NCI-H226 (cell line): ENCODE data around the gene ARMH2.
A peak's percentile ranks its signal among the peaks of the same experiment; 100 is the strongest.
"Not testable (repeated sequence)": the region's sequence is repeated elsewhere in the genome, so short reads cannot be mapped to it uniquely, and the experiment has no call there.

Experiments used
- DNase-seq: peaks from one replicate; pipeline ENCODE4 v3.0.0-alpha.2; 2015

ARMH2 gene

GRCh38 chr6:24809728-24810127 lies 11.0 kb upstream of the ARMH2 start:
- DNase-seq = no peak

GRCh38 chr6:24807584-24807983 lies 8.9 kb upstream of the ARMH2 start:
- DNase-seq = no peak

- peak; percentile 40 for DNase-seq
Measured at GRCh38 chr6:24802271-24803059, 3.7 kb upstream of the ARMH2 start.

GRCh38 chr6:24799541-24799915 lies 811 bp upstream of the ARMH2 start:
- no peak for DNase-seq

- peak; percentile 27 for DNase-seq
Measured at GRCh38 chr6:24797596-24798216, 1.0 kb downstream of the ARMH2 start.

- no peak for DNase-seq
Measured at GRCh38 chr6:24796616-24797290, 2.0 kb downstream of the ARMH2 start.

GRCh38 chr6:24795106-24795505 lies 3.6 kb downstream of the ARMH2 start:
- peak; percentile 45 for DNase-seq

GRCh38 chr6:24788031-24788665 lies 10.6 kb downstream of the ARMH2 start:
- DNase-seq = no peak

- no peak for DNase-seq
Measured at GRCh38 chr6:24780206-24780605, 18.5 kb downstream of the ARMH2 start.

GRCh38 chr6:24779416-24780016 lies 19.2 kb downstream of the ARMH2 start:
- DNase-seq = no peak

- DNase-seq = no peak
Measured at GRCh38 chr6:24778878-24779277, 19.8 kb downstream of the ARMH2 start.

GRCh38 chr6:24778121-24778520 lies 20.6 kb downstream of the ARMH2 start:
- no peak for DNase-seq

GRCh38 chr6:24777227-24777626 lies 21.5 kb downstream of the ARMH2 start:
- DNase-seq = no peak

GRCh38 chr6:24775520-24776058 lies 23.1 kb downstream of the ARMH2 start:
- DNase-seq = no peak

GRCh38 chr6:24774696-24775519 lies 23.8 kb downstream of the ARMH2 start, which contains the start of gene GMNN:
Gene GMNN (plus strand): TSS chr6:24774937. CDS start chr6:24777247, 2,310 bp downstream.
- DNase-seq = peak; percentile 91

GRCh38 chr6:24768361-24768760 lies 30.4 kb downstream of the ARMH2 start:
- no peak for DNase-seq

- no peak for DNase-seq
Measured at GRCh38 chr6:24766680-24767462, 31.8 kb downstream of the ARMH2 start.

- not testable (repeated sequence) for DNase-seq
Measured at GRCh38 chr6:24765968-24766367, 32.7 kb downstream of the ARMH2 start.

- not testable (repeated sequence) for DNase-seq
Measured at GRCh38 chr6:24764833-24765828, 33.6 kb downstream of the ARMH2 start.

- no peak for DNase-seq
Measured at GRCh38 chr6:24763578-24763977, 35.1 kb downstream of the ARMH2 start.
